ENCODE measurements around the gene CLIC5. TPM values are rescaled to one million over a fixed set of nuclear protein-coding genes. Genes with fewer than 3 reads are reported as not detected.

CLIC5 gene
- polyA plus RNA-seq, 3 donors = 0.78 to 12.7 (median 11.0) TPM

- H3K27ac ChIP-seq (ENCODE audit: low read depth, low read length) = no peak overlapping the region
Measured at GRCh38 chr6:45974596-45974995, 41.1 kb downstream of the CLIC5 start.

DNA sequence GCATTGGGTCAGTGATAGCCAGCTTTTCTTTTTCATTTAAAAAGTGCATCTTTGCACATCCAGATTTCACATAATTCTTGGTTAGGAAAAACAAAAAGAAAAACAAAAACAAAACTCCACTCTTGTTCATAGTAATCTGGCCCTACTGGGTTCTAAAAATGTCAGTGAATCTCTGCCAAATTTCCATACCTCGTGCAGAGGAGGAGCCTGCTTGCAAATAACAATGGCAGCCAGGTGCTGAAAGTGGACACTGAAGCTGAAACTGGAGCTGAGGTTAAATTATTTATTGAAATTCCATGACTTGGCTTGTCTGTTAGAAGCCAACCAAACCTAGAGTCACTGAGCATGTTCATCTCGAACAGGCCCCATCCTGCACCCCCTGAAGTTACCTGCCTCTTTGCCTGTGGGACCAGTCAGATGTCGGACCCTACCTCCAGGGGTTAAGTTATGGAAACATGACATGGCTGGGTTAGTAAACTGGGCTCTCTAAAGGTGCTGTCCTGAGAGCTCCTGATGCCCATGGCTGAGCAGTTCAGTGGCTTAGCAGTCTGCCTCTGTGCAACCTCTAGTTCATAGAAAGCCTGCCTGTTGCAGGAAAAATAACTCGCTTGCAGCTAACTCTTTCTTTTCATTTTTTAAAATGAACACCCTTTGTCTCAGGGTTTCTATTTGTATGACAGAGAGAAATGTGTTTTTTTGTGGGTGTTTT, 42.7 kb downstream of the CLIC5 start:
- no peak overlapping the region for H3K27ac ChIP-seq (ENCODE audit: low read depth, low read length)
- 86 to 88% (median 87%) methylated on average over 4 of the region's 4 CpGs for WGBS, 3 donors

- no peak overlapping the region for H3K27ac ChIP-seq (ENCODE audit: low read depth, low read length)
- 81 to 84% (median 84%) methylated on average over 6 of the region's 6 CpGs for WGBS, 3 donors
Measured at GRCh38 chr6:45971287-45971686, 44.4 kb downstream of the CLIC5 start.

GRCh38 chr6:45970326-45970725, 45.3 kb downstream of the CLIC5 start:
- H3K27ac ChIP-seq (ENCODE audit: low read depth, low read length) = no peak overlapping the region
- WGBS, 3 donors = 11 to 29% (median 16%) methylated on average over 2 of the region's 2 CpGs

- 65 to 84% (median 72%) methylated on average over 2 of the region's 2 CpGs for WGBS, 3 donors
- H3K27ac ChIP-seq (ENCODE audit: low read depth, low read length) = no peak overlapping the region
Measured at GRCh38 chr6:45969883-45970282, 45.8 kb downstream of the CLIC5 start.

DNA sequence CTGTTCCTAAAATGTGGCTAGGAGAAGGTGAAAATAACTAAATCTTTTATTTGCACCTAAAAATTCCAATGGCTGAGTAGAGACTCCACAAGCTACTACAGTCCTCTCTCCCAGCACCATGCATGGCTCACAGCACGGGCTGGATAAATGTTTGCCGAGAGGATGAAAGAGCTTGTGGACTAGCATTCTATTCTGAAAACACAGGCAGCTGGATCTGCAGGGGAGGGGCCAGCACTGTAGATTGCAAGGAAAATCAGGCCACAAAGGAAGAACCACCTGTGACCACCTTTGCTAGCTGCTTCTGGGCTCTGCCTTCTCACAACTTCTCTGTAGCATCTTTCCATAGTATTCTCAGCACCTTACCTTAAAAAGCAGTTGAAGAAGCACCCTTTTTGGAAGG, 46.6 kb downstream of the CLIC5 start:
- WGBS, 3 donors = 60 to 84% (median 70%) methylated on average over 2 of the region's 2 CpGs
- no peak overlapping the region for H3K27ac ChIP-seq (ENCODE audit: low read depth, low read length)

DNA sequence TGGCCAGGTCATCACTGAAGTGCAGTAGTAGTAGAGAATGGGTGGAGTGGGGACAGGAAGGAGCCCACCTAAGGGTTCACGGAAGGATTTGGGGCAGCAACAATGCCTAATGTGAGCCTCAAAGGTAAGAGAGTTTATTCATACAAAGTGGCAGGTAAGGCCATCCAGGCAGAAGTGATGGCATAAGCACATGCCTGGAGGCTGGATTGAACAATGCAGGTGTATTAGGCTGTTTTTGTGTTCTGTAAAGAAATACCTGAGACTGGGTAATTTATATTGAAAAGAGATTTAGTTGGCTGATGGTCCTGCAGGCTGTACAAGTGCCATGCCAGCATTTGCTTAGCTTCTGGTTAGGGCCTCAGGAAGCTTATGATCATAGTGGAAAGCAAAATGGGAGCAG, 48.3 kb downstream of the CLIC5 start:
- no peak overlapping the region for H3K27ac ChIP-seq (ENCODE audit: low read depth, low read length)
- WGBS, 3 donors = 94 to 95% (median 94%) methylated on average over 1 of the region's 1 CpG

GRCh38 chr6:45966797-45967196, 48.9 kb downstream of the CLIC5 start:
- no peak overlapping the region for H3K27ac ChIP-seq (ENCODE audit: low read depth, low read length)
- WGBS, 3 donors = 74 to 85% (median 75%) methylated on average over 3 of the region's 3 CpGs

DNA sequence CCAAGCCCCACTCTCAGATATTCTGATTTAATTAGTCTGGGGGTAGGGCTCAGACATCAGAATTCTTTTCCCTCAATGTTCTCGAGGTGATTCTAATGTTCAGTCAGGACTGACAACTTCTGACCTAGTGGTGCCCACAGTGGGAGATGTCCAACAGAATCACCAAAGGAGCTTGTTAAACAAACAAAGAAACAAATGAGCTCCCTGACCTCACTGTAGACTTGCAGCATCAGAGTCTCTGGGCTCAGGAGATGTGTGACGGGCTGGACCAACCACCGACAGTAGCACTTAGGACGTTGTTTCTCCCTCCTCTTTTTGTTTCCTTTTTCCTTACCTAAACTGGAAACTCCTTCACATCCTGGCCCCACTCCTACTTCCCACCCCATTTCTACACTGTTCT, 49.3 kb downstream of the CLIC5 start:
- no peak overlapping the region for H3K27ac ChIP-seq (ENCODE audit: low read depth, low read length)
- 65 to 74% (median 74%) methylated on average over 4 of the region's 4 CpGs for WGBS, 3 donors

DNA sequence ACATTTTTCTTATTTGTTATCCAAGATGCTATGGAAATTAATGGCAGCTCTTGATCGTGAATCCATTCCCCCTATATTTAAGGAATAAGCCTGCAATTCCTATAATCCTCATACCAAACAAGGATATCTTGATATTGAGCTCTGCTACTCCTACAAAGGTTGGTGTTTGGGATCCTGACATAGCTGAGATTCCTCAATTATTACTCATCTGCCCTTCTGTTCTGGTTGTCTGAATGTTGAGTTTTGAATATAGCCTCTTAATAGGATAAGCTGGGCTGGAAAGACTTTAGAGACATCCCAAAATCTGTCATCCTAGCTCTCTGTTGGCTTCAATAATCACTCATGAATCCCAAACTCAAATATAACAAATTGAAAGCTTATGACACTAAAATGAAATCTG, 49.9 kb downstream of the CLIC5 start:
- H3K27ac ChIP-seq (ENCODE audit: low read depth, low read length) = no peak overlapping the region
- 79 to 91% (median 88%) methylated on average over 1 of the region's 1 CpG for WGBS, 3 donors

DNA sequence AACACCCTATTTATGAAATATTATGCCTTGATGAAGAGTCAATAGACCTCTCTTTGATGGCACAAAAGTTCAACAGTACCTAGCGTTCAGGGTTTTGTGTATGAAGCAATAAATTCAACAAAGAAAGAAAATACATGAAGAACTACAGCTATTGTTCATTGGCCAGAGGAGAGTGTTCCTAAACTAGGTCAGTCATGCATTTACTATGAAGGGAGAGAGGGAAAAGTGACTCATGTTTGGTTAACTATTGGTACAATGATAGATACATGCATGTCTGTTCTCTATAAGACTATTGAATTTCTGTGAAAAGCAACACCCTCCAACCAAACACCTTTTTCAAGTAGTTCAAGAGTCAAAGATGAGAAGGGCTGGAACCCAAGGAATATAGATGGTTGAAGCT, 50.7 kb downstream of the CLIC5 start:
- no peak overlapping the region for H3K27ac ChIP-seq (ENCODE audit: low read depth, low read length)
- 84 to 100% (median 98%) methylated on average over 1 of the region's 1 CpG for WGBS, 3 donors

DNA sequence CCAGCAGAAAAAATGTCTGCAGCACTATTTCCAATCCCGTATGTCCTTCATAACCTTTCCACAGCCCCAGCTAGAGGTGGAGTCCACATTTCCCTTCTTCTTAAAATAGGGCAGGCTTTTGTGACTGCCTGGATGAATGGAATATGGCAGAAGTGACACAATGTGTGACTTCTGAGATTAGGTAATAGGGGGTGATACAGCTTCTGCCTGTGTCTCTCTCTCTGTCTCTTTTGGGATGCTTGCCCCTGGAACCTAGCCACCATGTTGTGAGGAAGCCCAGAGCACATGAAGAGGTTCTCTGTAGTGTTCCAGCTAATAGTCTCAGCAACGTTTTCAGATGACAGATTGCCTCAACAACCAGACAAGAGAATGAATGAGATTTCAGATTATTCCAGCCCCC, 51.4 kb downstream of the CLIC5 start:
- H3K27ac ChIP-seq (ENCODE audit: low read depth, low read length) = no peak overlapping the region
- 60 to 69% (median 66%) methylated on average over 2 of the region's 2 CpGs for WGBS, 3 donors

DNA sequence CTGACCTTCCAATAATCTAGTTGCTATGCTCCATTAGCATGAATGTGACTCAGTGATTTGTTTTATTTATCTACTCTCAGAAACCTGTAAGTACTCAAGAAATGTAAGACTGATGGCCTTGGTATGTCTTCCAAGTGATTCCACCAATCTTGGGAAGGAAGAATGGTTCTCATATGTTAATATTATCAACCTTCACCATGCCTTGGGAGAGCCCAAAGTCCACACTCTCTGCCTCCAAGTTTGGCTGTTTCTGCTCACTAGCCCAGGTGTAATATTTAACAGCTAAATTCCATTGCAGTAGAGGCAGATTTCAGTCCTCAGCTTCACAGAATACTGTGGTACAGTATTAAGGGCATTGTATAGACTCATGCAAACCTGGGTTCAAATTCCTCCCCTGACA, 51.8 kb downstream of the CLIC5 start:
- H3K27ac ChIP-seq (ENCODE audit: low read depth, low read length) = no peak overlapping the region

GRCh38 chr6:45961125-45961524, 54.5 kb downstream of the CLIC5 start:
- no peak overlapping the region for H3K27ac ChIP-seq (ENCODE audit: low read depth, low read length)
- 34 to 81% (median 40%) methylated on average over 2 of the region's 2 CpGs for WGBS, 3 donors

DNA sequence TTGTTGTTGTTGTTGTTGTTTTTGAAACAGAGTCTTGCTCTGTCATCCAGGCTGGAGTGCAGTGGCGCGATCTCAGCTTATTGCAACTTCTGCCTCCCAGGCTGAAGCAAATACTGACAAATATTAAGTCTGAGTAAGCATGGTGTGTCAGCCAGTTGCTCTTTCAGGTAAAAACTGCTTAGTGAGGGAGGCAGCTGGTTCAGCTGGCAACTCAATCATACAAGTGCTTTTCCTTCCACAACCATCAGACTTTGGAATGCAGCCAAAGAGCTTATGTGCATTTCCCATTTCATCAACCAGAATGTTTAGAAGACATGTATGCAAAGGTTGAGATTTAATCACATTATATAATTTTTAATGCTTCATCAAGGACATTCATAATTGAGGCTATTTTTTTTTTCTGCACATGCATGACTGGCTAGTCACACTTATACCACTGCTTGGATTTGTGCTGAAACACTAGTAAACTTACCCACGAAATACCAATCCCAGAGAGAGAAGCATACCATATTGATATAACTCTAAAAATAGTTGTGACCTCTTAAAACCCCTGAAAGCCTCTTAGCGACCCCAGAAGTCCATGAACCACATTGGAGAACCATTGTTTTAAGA, 56.0 kb downstream of the CLIC5 start:
- whole genome bisulfite sequencing, 3 donors = 46 to 57% (median 48%) methylated on average over 4 of the region's 4 CpGs

DNA sequence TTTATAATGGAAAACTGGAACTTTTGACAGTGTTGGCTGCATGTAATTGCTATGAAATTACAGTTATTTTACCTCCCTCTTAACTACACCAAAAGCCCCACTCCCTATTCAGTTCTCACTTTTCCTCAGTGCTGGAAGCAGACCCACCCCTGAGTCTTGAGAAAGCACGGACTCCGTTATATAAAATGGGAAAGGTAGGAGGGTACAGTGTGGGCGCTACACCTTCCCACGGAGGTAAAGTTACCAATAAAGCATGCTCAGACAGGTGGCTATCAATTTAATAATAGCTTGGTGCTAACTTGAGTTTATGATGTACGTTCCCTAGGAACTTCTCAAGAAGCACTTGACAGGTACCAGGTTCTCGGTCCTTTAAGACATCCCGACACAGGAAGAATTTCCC, 59.0 kb downstream of the CLIC5 start:
- WGBS, 3 donors = 88 to 93% (median 92%) methylated on average over 7 of the region's 7 CpGs
- no peak overlapping the region for H3K27ac ChIP-seq (ENCODE audit: low read depth, low read length)

More for the DNA sequence above, 56.0 kb downstream of the CLIC5 start:
- no peak overlapping the region for H3K27ac ChIP-seq (ENCODE audit: low read depth, low read length)

- no peak overlapping the region for H3K27ac ChIP-seq (ENCODE audit: low read depth, low read length)
- WGBS, 3 donors = 68 to 70% (median 69%) methylated on average over 5 of the region's 5 CpGs
Measured at GRCh38 chr6:45956176-45956575, 59.5 kb downstream of the CLIC5 start.

DNA sequence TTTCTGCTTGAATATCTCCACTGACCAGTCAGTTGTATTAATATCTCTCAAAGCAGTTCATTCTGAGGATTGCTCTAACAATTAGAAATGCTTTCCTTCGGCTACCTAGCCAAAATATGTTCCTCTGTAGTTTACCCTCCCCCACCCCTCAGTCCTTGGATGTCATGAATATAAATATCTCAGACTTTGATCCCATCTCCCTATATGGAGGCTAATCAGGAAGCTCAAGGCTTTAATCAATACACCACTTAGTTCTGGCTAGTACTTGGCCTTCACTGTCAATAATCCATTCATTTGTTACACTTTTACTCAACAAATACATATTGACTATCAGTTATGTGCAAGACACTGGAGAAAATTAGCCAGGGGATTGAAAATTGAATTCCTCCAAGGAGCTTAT, 60.1 kb downstream of the CLIC5 start:
- 37 to 93% (median 89%) methylated on average over 1 of the region's 1 CpG for WGBS, 3 donors

GRCh38 chr6:45952546-45952945, 63.1 kb downstream of the CLIC5 start:
- no peak overlapping the region for H3K27ac ChIP-seq (ENCODE audit: low read depth, low read length)
- 85 to 89% (median 86%) methylated on average over 3 of the region's 3 CpGs for WGBS, 3 donors

More for the DNA sequence above, 60.1 kb downstream of the CLIC5 start:
- no peak overlapping the region for H3K27ac ChIP-seq (ENCODE audit: low read depth, low read length)

GRCh38 chr6:45952168-45952529, 63.5 kb downstream of the CLIC5 start:
- no peak overlapping the region for H3K27ac ChIP-seq (ENCODE audit: low read depth, low read length)
- 70 to 75% (median 71%) methylated on average over 7 of the region's 7 CpGs for WGBS, 3 donors

All from adipose tissue (tissue), 3 donors.